GM12878 (cell line): Measurements from ENCODE around the gene CDK15.

Source experiments
- KDM1A ChIP-seq: fragments of 200-600 bp; sonication (generic); IDR thresholded peaks from 2 replicates; pipeline ENCODE4 v1.6.1; 2016; ENCODE audit warnings: borderline replicate concordance
- LARP7 ChIP-seq: fragments of 450-650 bp; IDR thresholded peaks from 2 replicates; pipeline ENCODE4 v1.6.1; 2017; ENCODE audit warnings: mild to moderate bottlenecking
- NFIC ChIP-seq: IDR thresholded peaks from 2 replicates; pipeline ENCODE4 v1.6.1; 2012; ENCODE audit warnings: low read depth, mild to moderate bottlenecking, inconsistent platforms, low read length, moderate library complexity
- NR2C2 ChIP-seq: IDR thresholded peaks from 2 replicates; pipeline ENCODE4 v1.6.1; 2011; ENCODE audit warnings: borderline replicate concordance, low read depth; ENCODE audit not compliant: control insufficient read depth, insufficient read length
- POLR2AphosphoS5 ChIP-seq: IDR thresholded peaks from 2 replicates; pipeline ENCODE4 v1.6.1; 2011; ENCODE audit warnings: mild to moderate bottlenecking, low read length, inconsistent platforms
- RAD21 ChIP-seq: IDR thresholded peaks from 2 replicates; pipeline ENCODE4 v1.6.1; 2011; ENCODE audit warnings: mild to moderate bottlenecking, low read depth, low read length, moderate library complexity; ENCODE audit not compliant: insufficient read depth
- SIX5 ChIP-seq: IDR thresholded peaks from 2 replicates; pipeline ENCODE4 v1.6.1; 2011; ENCODE audit warnings: mild to moderate bottlenecking, low read depth, low read length, moderate library complexity; ENCODE audit not compliant: severe bottlenecking
- SPI1 ChIP-seq: IDR thresholded peaks from 2 replicates; pipeline ENCODE4 v1.6.1; 2011; ENCODE audit warnings: low read depth, mild to moderate bottlenecking, low read length, moderate library complexity, borderline replicate concordance; ENCODE audit not compliant: insufficient read depth
- TCF7 ChIP-seq: IDR thresholded peaks from 2 replicates; pipeline ENCODE4 v1.6.1; 2014; ENCODE audit warnings: antibody characterized with exemption, borderline replicate concordance
- TF ChIP-seq, protein P1 (sequence below): fragments of 450-650 bp; IDR thresholded peaks from 2 replicates; pipeline ENCODE4 v1.6.1; 2018; ENCODE audit warnings: borderline replicate concordance, mild to moderate bottlenecking; ENCODE audit not compliant: partially characterized antibody
- TF ChIP-seq, protein P2 (sequence below), 3 experiments: IDR thresholded peaks in 2 of 3; conservative IDR thresholded peaks in 1 of 3; 2 replicates each; pipeline ENCODE4 v1.5.1; 2011; ENCODE audit warnings: low read depth in 3 of 3, low read length in 3 of 3, mild to moderate bottlenecking in 3 of 3, control low read depth in 2 of 3, moderate library complexity in 2 of 3, inconsistent platforms in 1 of 3, mixed read lengths in 1 of 3; ENCODE audit not compliant: control insufficient read depth in 2 of 3, insufficient read depth in 1 of 3; ENCODE audit errors: extremely low read depth in 1 of 3
- TF ChIP-seq, protein P3 (sequence below): IDR thresholded peaks from 2 replicates; pipeline ENCODE4 v1.6.1; 2012; ENCODE audit warnings: low read depth, low read length, improper control_type of control experiment
- TF ChIP-seq, protein P4 (sequence below): fragments of 450-650 bp; IDR thresholded peaks from 2 replicates; pipeline ENCODE4 v1.6.1; 2017; ENCODE audit warnings: mild to moderate bottlenecking

DNA sequence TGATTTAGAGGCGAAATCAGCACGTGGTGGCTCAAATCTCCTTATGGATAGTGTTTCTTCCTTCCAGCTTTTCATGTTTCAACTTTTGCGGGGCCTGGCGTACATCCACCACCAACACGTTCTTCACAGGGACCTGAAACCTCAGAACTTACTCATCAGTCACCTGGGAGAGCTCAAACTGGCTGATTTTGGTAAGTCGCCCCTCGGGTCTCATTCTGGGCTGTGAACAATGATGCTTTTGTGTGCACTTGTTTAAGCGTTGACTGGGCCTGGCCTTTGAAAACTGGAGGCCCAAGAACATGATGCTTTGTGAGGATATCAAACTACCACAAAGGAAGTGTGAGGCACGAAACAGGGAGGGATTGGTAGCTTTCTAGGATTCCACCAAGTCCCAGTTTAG is 27.4 kb downstream of the CDK15 start:
- TF ChIP-seq LARP7 (no peak), RAD21 (no peak), KDM1A (no peak), POLR2AphosphoS5 (no peak), SPI1 (no peak), NR2C2 (no peak), NFIC (no peak), SIX5 (no peak), TCF7 (no peak)
- TF ChIP-seq, protein P1, sequence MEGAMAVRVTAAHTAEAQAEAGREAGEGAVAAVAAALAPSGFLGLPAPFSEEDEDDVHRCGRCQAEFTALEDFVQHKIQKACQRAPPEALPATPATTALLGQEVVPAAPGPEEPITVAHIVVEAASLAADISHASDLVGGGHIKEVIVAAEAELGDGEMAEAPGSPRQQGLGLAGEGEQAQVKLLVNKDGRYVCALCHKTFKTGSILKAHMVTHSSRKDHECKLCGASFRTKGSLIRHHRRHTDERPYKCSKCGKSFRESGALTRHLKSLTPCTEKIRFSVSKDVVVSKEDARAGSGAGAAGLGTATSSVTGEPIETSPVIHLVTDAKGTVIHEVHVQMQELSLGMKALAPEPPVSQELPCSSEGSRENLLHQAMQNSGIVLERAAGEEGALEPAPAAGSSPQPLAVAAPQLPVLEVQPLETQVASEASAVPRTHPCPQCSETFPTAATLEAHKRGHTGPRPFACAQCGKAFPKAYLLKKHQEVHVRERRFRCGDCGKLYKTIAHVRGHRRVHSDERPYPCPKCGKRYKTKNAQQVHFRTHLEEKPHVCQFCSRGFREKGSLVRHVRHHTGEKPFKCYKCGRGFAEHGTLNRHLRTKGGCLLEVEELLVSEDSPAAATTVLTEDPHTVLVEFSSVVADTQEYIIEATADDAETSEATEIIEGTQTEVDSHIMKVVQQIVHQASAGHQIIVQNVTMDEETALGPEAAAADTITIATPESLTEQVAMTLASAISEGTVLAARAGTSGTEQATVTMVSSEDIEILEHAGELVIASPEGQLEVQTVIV: no peak
- TF ChIP-seq, protein P2, sequence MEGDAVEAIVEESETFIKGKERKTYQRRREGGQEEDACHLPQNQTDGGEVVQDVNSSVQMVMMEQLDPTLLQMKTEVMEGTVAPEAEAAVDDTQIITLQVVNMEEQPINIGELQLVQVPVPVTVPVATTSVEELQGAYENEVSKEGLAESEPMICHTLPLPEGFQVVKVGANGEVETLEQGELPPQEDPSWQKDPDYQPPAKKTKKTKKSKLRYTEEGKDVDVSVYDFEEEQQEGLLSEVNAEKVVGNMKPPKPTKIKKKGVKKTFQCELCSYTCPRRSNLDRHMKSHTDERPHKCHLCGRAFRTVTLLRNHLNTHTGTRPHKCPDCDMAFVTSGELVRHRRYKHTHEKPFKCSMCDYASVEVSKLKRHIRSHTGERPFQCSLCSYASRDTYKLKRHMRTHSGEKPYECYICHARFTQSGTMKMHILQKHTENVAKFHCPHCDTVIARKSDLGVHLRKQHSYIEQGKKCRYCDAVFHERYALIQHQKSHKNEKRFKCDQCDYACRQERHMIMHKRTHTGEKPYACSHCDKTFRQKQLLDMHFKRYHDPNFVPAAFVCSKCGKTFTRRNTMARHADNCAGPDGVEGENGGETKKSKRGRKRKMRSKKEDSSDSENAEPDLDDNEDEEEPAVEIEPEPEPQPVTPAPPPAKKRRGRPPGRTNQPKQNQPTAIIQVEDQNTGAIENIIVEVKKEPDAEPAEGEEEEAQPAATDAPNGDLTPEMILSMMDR (IDR thresholded peaks at IDR 0.05 in 2 of 3, conservative IDR thresholded peaks at IDR 0.05 in 1 of 3; ENCODE audit: control insufficient read depth in 2 of 3, extremely low read depth in 1 of 3, insufficient read depth in 1 of 3, low read depth in 3 of 3, low read length in 3 of 3): no peak
- TF ChIP-seq, protein P3, sequence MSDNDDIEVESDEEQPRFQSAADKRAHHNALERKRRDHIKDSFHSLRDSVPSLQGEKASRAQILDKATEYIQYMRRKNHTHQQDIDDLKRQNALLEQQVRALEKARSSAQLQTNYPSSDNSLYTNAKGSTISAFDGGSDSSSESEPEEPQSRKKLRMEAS: no peak
- TF ChIP-seq, protein P4, sequence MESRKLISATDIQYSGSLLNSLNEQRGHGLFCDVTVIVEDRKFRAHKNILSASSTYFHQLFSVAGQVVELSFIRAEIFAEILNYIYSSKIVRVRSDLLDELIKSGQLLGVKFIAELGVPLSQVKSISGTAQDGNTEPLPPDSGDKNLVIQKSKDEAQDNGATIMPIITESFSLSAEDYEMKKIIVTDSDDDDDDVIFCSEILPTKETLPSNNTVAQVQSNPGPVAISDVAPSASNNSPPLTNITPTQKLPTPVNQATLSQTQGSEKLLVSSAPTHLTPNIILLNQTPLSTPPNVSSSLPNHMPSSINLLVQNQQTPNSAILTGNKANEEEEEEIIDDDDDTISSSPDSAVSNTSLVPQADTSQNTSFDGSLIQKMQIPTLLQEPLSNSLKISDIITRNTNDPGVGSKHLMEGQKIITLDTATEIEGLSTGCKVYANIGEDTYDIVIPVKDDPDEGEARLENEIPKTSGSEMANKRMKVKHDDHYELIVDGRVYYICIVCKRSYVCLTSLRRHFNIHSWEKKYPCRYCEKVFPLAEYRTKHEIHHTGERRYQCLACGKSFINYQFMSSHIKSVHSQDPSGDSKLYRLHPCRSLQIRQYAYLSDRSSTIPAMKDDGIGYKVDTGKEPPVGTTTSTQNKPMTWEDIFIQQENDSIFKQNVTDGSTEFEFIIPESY: no peak
